LNCaP clone FGC (cell line): Measurements from ENCODE around the gene LIN54.
A peak's percentile ranks its signal among the peaks of the same experiment; 100 is the strongest.
"Not testable (repeated sequence)": the region's sequence is repeated elsewhere in the genome, so short reads cannot be mapped to it uniquely, and the experiment has no call there.

Experiments
- DNase-seq: peaks from one replicate; pipeline ENCODE4 v3.0.0-alpha.2; 2011; ENCODE audit warnings: low read depth
- H3K4me3 ChIP-seq: 2 replicates; pipeline ENCODE4 v1.5.1; 2011; ENCODE audit warnings: mild to moderate bottlenecking, low read depth, low read length, control low read depth
- CTCF ChIP-seq: IDR thresholded peaks from 2 replicates; pipeline ENCODE4 v1.5.1; 2012; ENCODE audit warnings: mild to moderate bottlenecking; ENCODE audit not compliant: control insufficient read depth, insufficient read depth; ENCODE audit errors: extremely low read depth

Gene LIN54

GRCh38 chr4:83010522-83011318 lies at the start of gene LIN54:
LIN54 (minus strand) TSS chr4:83010823; CDS start chr4:82984844, 25,979 bp downstream.
- H3K4me3 ChIP-seq, result peak within 1 kb of the TSS; percentile 63
- DNase-seq, result no peak
- TF ChIP-seq CTCF, result no peak

GRCh38 chr4:83054928-83055327 lies 44.3 kb upstream of the LIN54 start:
- H3K4me3 ChIP-seq, result no peak overlapping the region
- TF ChIP-seq CTCF, result peak; percentile 50
- DNase-seq, result no peak

- H3K4me3 ChIP-seq, DNase-seq: not testable (repeated sequence)
Observed at GRCh38 chr4:83048781-83049180, 38.2 kb upstream of the LIN54 start.

GRCh38 chr4:83046693-83047473 lies 36.3 kb upstream of the LIN54 start:
- no peak overlapping the region for H3K4me3 ChIP-seq
- peak; percentile 13 for DNase-seq
- TF ChIP-seq CTCF, result no peak

GRCh38 chr4:83043801-83044407 lies 33.3 kb upstream of the LIN54 start:
- DNase-seq, result no peak
- no peak overlapping the region for H3K4me3 ChIP-seq
- TF ChIP-seq CTCF, result no peak

GRCh38 chr4:83043157-83043556 lies 32.5 kb upstream of the LIN54 start:
- H3K4me3 ChIP-seq, DNase-seq: not testable (repeated sequence)

- H3K4me3 ChIP-seq, result no peak overlapping the region
- DNase-seq, result no peak
Observed at GRCh38 chr4:83040269-83040668, 29.6 kb upstream of the LIN54 start.

More at GRCh38 chr4:83040269-83040668, 29.6 kb upstream of the LIN54 start:
- TF ChIP-seq CTCF, result no peak
